Upper lobe of left lung (tissue), 4 donors: Measurements from ENCODE around the gene DYNLT2.

Experiments used
- CTCF ChIP-seq, 6 experiments: fragments of 450-650 bp in 4 of 6; fragments of 200-600 bp in 2 of 6; sonication (generic) in 2 of 6; IDR thresholded peaks; one replicate each; pipeline ENCODE4 v1.5.1; 2016 to 2019; ENCODE audit warnings: antibody characterized with exemption in 6 of 6
- EP300 ChIP-seq, 4 donors: sonication (generic); formaldehyde crosslinking; IDR thresholded peaks; one replicate each; pipeline ENCODE4 v1.5.1; 2017; ENCODE audit warnings: antibody characterized with exemption in 4 of 4, control low read depth in 2 of 4
- POLR2AphosphoS5 ChIP-seq, 2 donors: sonication (generic); formaldehyde crosslinking; IDR thresholded peaks; one replicate each; pipeline ENCODE4 v1.5.1; 2017; ENCODE audit warnings: antibody characterized with exemption in 2 of 2

- TF ChIP-seq POLR2AphosphoS5 (IDR thresholded peaks at IDR 0.05) (no peak), CTCF (IDR thresholded peaks at IDR 0.05) (no peak), EP300 (IDR thresholded peaks at IDR 0.05) (no peak)
These were observed 14.9 kb upstream of the DYNLT2 start for GRCh38 chr6:169766232-169766631.
